Measurements from ENCODE around the gene GLDC.

- TF ChIP-seq, protein P1, sequence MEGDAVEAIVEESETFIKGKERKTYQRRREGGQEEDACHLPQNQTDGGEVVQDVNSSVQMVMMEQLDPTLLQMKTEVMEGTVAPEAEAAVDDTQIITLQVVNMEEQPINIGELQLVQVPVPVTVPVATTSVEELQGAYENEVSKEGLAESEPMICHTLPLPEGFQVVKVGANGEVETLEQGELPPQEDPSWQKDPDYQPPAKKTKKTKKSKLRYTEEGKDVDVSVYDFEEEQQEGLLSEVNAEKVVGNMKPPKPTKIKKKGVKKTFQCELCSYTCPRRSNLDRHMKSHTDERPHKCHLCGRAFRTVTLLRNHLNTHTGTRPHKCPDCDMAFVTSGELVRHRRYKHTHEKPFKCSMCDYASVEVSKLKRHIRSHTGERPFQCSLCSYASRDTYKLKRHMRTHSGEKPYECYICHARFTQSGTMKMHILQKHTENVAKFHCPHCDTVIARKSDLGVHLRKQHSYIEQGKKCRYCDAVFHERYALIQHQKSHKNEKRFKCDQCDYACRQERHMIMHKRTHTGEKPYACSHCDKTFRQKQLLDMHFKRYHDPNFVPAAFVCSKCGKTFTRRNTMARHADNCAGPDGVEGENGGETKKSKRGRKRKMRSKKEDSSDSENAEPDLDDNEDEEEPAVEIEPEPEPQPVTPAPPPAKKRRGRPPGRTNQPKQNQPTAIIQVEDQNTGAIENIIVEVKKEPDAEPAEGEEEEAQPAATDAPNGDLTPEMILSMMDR (IDR thresholded peaks at IDR 0.05; ENCODE audit: insufficient read depth, low read length, poor library complexity, severe bottlenecking): no peak
- no peak for TF ChIP-seq EZH2phosphoT487 (conservative IDR thresholded peaks at IDR 0.05; ENCODE audit: low read length)
Observed at GRCh38 chr9:6686396-6686795, 40.9 kb upstream of the GLDC start.

All from SU-DHL-6 (cell line).